Iris pigment epithelial cell (primary cell): Measurements from ENCODE around the gene RILPL2.
"Not testable (repeated sequence)": the region's sequence is repeated elsewhere in the genome, so short reads cannot be mapped to it uniquely, and the experiment has no call there.

Experiments
- DNase-seq: peaks from one replicate; pipeline ENCODE4 v3.0.0-alpha.2; 2011; ENCODE audit warnings: low read depth

The RILPL2 gene

GRCh38 chr12:123382684-123383083 lies 53.8 kb downstream of the RILPL2 start:
- no peak for DNase-seq

- no peak for DNase-seq
Measured at GRCh38 chr12:123379391-123379790, 57.1 kb downstream of the RILPL2 start.

- not testable (repeated sequence) for DNase-seq
Measured at GRCh38 chr12:123372415-123372814, 64.1 kb downstream of the RILPL2 start.

- not testable (repeated sequence) for DNase-seq
Measured at GRCh38 chr12:123371667-123372368, 64.7 kb downstream of the RILPL2 start.

- no peak for DNase-seq
Measured at GRCh38 chr12:123369229-123369628, 67.3 kb downstream of the RILPL2 start.

- DNase-seq = not testable (repeated sequence)
Measured at GRCh38 chr12:123368431-123368830, 68.1 kb downstream of the RILPL2 start.

- peak; percentile 34 for DNase-seq
Measured at GRCh38 chr12:123367511-123367910, 69.0 kb downstream of the RILPL2 start.
